Activated naive CD4-positive, alpha-beta T cell treated with Interleukin-2 at 50 U/mL for 16 hours (primary cell): Measurements from ENCODE around the gene BRINP2.

ENCODE experiments used
- DNase-seq: peaks from one replicate; pipeline ENCODE4 v3.0.0-alpha.2; 2020

Gene BRINP2

GRCh38 chr1:177170756-177171535 is at the start of gene BRINP2:
TSS of gene BRINP2 (plus strand) at chr1:177170958. CDS start at chr1:177229877, 58,919 bp downstream.
- DNase-seq: no peak

- DNase-seq: no peak
Observed at GRCh38 chr1:177122461-177123251, 48.1 kb upstream of the BRINP2 start.

GRCh38 chr1:177124577-177125278 is 46.0 kb upstream of the BRINP2 start:
- no peak for DNase-seq

- DNase-seq: no peak
Observed at GRCh38 chr1:177126267-177126666, 44.5 kb upstream of the BRINP2 start.

GRCh38 chr1:177128665-177129281 is 42.0 kb upstream of the BRINP2 start:
- DNase-seq: no peak

GRCh38 chr1:177130451-177130945 is 40.3 kb upstream of the BRINP2 start:
- no peak for DNase-seq

GRCh38 chr1:177131723-177132122 is 39.0 kb upstream of the BRINP2 start:
- no peak for DNase-seq

GRCh38 chr1:177132141-177132540 is 38.6 kb upstream of the BRINP2 start:
- DNase-seq: no peak

- no peak for DNase-seq
Observed at GRCh38 chr1:177133977-177134538, 36.7 kb upstream of the BRINP2 start.

GRCh38 chr1:177135250-177135649 is 35.5 kb upstream of the BRINP2 start:
- DNase-seq: no peak

GRCh38 chr1:177137814-177138213 is 32.9 kb upstream of the BRINP2 start:
- DNase-seq: no peak

- DNase-seq: no peak
Observed at GRCh38 chr1:177138347-177138746, 32.4 kb upstream of the BRINP2 start.

GRCh38 chr1:177142010-177142409 is 28.7 kb upstream of the BRINP2 start:
- no peak for DNase-seq

GRCh38 chr1:177142791-177143271 is 27.9 kb upstream of the BRINP2 start:
- DNase-seq: no peak

GRCh38 chr1:177145106-177146070 is 25.4 kb upstream of the BRINP2 start:
- DNase-seq: no peak

- no peak for DNase-seq
Observed at GRCh38 chr1:177146499-177146898, 24.3 kb upstream of the BRINP2 start.

- DNase-seq: no peak
Observed at GRCh38 chr1:177162243-177162642, 8.5 kb upstream of the BRINP2 start.

- DNase-seq: no peak
Observed at GRCh38 chr1:177163844-177164379, 6.8 kb upstream of the BRINP2 start.

GRCh38 chr1:177164380-177165068 is 6.2 kb upstream of the BRINP2 start, which contains the start of gene ASTN1:
TSS of gene ASTN1 (minus strand) at chr1:177164712. CDS start at chr1:177164676, 36 bp downstream.
- no peak for DNase-seq

GRCh38 chr1:177165069-177165439 is 5.7 kb upstream of the BRINP2 start:
- no peak for DNase-seq
